ENCODE measurements around the gene CHMP3. TPM values are rescaled to one million over a fixed set of nuclear protein-coding genes. Genes with fewer than 3 reads are reported as not detected.
A peak's percentile ranks its signal among the peaks of the same experiment; 100 is the strongest.
"Not testable (repeated sequence)": the region's sequence is repeated elsewhere in the genome, so short reads cannot be mapped to it uniquely, and the experiment has no call there.

Gene CHMP3
- total RNA-seq, 2 donors from 2014 or later: 20.5 to 29.3 TPM

GRCh38 chr2:86548165-86548912 is 14.9 kb downstream of the CHMP3 start:
- not testable (repeated sequence) for H3K27ac ChIP-seq (ENCODE audit: low read depth, low read length); H3K27me3 Mint-ChIP-seq (ENCODE audit: insufficient read depth); H3K27me3 ChIP-seq (ENCODE audit: control insufficient read depth, insufficient read depth, low read length, poor library complexity, severe bottlenecking); H3K27ac Mint-ChIP-seq; H3K4me1 ChIP-seq (ENCODE audit: control insufficient read depth, insufficient read depth, low read length); DNase-seq; H3K4me3 Mint-ChIP-seq; H3K9ac ChIP-seq (ENCODE audit: extremely low read depth, low read length, poor library complexity, severe bottlenecking); H3K4me1 Mint-ChIP-seq
- peak overlapping the region; percentile 75 for H3K4me3 ChIP-seq (ENCODE audit: low read length)
- 97 to 100% methylated on average over 4 to 19 of the region's 20 CpGs for WGBS, 2 experiments (ENCODE audit: insufficient coverage in 1 of 2, insufficient read length in 1 of 2)
- peaks cover 86% of the 10 kb centered on the region for H3K9me3 ChIP-seq (ENCODE audit: control insufficient read depth, low read length)
- peaks cover 37% of the 10 kb centered on the region for H3K36me3 ChIP-seq (ENCODE audit: control insufficient read depth, insufficient read depth, low read length)
- H3K36me3 Mint-ChIP-seq (ENCODE audit: low read depth): peaks cover 72% of the 10 kb centered on the region
- peaks cover 86% of the 10 kb centered on the region for H3K9me3 Mint-ChIP-seq

GRCh38 chr2:86545296-86545924 is 17.8 kb downstream of the CHMP3 start:
- H3K4me1 Mint-ChIP-seq; H3K9ac ChIP-seq (ENCODE audit: extremely low read depth, low read length, poor library complexity, severe bottlenecking); DNase-seq; H3K4me3 ChIP-seq (ENCODE audit: low read length); H3K4me1 ChIP-seq (ENCODE audit: control insufficient read depth, insufficient read depth, low read length); H3K27ac Mint-ChIP-seq; H3K4me3 Mint-ChIP-seq; H3K27ac ChIP-seq (ENCODE audit: low read depth, low read length); H3K27me3 ChIP-seq (ENCODE audit: control insufficient read depth, insufficient read depth, low read length, poor library complexity, severe bottlenecking); H3K27me3 Mint-ChIP-seq (ENCODE audit: insufficient read depth): not testable (repeated sequence)
- H3K9me3 ChIP-seq (ENCODE audit: control insufficient read depth, low read length): peaks cover 86% of the 10 kb centered on the region
- H3K9me3 Mint-ChIP-seq: peaks cover 86% of the 10 kb centered on the region
- WGBS, 2 experiments (ENCODE audit: insufficient coverage in 1 of 2, insufficient read length in 1 of 2): 95 to 99% methylated on average over 19 to 44 of the region's 49 CpGs
- H3K36me3 Mint-ChIP-seq (ENCODE audit: low read depth): peaks cover 69% of the 10 kb centered on the region
- H3K36me3 ChIP-seq (ENCODE audit: control insufficient read depth, insufficient read depth, low read length): peaks cover 31% of the 10 kb centered on the region

- H3K9me3 ChIP-seq (ENCODE audit: control insufficient read depth, low read length): peaks cover 79% of the 10 kb centered on the region
- H3K27me3 Mint-ChIP-seq (ENCODE audit: insufficient read depth); H3K4me1 Mint-ChIP-seq; H3K27ac ChIP-seq (ENCODE audit: low read depth, low read length); H3K27ac Mint-ChIP-seq; H3K27me3 ChIP-seq (ENCODE audit: control insufficient read depth, insufficient read depth, low read length, poor library complexity, severe bottlenecking); H3K4me1 ChIP-seq (ENCODE audit: control insufficient read depth, insufficient read depth, low read length); H3K4me3 Mint-ChIP-seq; H3K9ac ChIP-seq (ENCODE audit: extremely low read depth, low read length, poor library complexity, severe bottlenecking); DNase-seq: not testable (repeated sequence)
- H3K4me3 ChIP-seq (ENCODE audit: low read length): peak overlapping the region; percentile 61
- WGBS, 2 experiments (ENCODE audit: insufficient coverage in 1 of 2, insufficient read length in 1 of 2): 93 to 97% methylated on average over 7 to 13 of the region's 32 CpGs
- H3K36me3 ChIP-seq (ENCODE audit: control insufficient read depth, insufficient read depth, low read length): peaks cover 31% of the 10 kb centered on the region
- Mint-ChIP-seq H3K9me3 (peaks cover 83% of the 10 kb centered on the region), H3K36me3 (ENCODE audit: low read depth) (peaks cover 73% of the 10 kb centered on the region)
These were observed 18.8 kb downstream of the CHMP3 start for GRCh38 chr2:86544278-86545099.

GRCh38 chr2:86543793-86544192 is 19.4 kb downstream of the CHMP3 start:
- peaks cover 77% of the 10 kb centered on the region for H3K36me3 Mint-ChIP-seq (ENCODE audit: low read depth)
- Histone ChIP-seq H3K27ac (ENCODE audit: low read depth, low read length) (no peak overlapping the region), H3K27me3 (ENCODE audit: control insufficient read depth, insufficient read depth, low read length, poor library complexity, severe bottlenecking) (no peaks in the 10 kb centered on the region), H3K9ac (ENCODE audit: extremely low read depth, low read length, poor library complexity, severe bottlenecking) (no peak overlapping the region), H3K9me3 (ENCODE audit: control insufficient read depth, low read length) (peaks cover 78% of the 10 kb centered on the region), H3K36me3 (ENCODE audit: control insufficient read depth, insufficient read depth, low read length) (peaks cover 31% of the 10 kb centered on the region), H3K4me3 (ENCODE audit: low read length) (peak overlapping the region; percentile 61), H3K4me1 (ENCODE audit: control insufficient read depth, insufficient read depth, low read length) (no peaks in the 10 kb centered on the region)
- H3K27me3 Mint-ChIP-seq (ENCODE audit: insufficient read depth): peaks cover 2% of the 10 kb centered on the region
- H3K4me3 Mint-ChIP-seq: no peak overlapping the region
- peaks cover 82% of the 10 kb centered on the region for H3K9me3 Mint-ChIP-seq
- no peak overlapping the region for H3K27ac Mint-ChIP-seq
- H3K4me1 Mint-ChIP-seq: no peaks in the 10 kb centered on the region
- no peak for DNase-seq
- TF ChIP-seq CTCF (conservative IDR thresholded peaks at IDR 0.05): no peak
- WGBS, 2 experiments (ENCODE audit: insufficient coverage in 1 of 2, insufficient read length in 1 of 2): 89% methylated on average over 1 of the region's 2 CpGs; no CpG with 5 or more reads in 1 of the 2 experiments

All from endodermal cell (in vitro differentiated cells).